ENCODE data around the gene NLGN1.

The NLGN1 gene

DNA sequence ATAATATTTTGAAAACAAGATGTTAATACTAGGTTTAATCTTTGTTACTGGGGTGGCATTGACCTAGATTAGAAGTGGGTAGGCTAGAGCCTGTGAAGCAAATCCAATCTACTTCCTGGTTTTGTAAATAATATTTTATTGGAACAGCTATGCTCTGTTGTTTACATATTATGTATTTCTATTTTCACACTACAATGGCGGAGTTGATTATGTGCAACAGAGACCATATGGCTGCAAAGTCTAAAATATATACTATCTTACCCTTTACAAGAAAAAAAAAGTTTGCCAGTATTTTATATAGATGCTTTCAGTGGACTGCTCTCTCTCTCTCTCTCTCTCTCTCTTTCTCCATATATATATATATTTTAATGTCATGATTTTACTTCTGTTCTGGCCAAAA, 244.2 kb downstream of the NLGN1 start:
- DNase-seq (ENCODE audit: low spot score), result no peak

DNA sequence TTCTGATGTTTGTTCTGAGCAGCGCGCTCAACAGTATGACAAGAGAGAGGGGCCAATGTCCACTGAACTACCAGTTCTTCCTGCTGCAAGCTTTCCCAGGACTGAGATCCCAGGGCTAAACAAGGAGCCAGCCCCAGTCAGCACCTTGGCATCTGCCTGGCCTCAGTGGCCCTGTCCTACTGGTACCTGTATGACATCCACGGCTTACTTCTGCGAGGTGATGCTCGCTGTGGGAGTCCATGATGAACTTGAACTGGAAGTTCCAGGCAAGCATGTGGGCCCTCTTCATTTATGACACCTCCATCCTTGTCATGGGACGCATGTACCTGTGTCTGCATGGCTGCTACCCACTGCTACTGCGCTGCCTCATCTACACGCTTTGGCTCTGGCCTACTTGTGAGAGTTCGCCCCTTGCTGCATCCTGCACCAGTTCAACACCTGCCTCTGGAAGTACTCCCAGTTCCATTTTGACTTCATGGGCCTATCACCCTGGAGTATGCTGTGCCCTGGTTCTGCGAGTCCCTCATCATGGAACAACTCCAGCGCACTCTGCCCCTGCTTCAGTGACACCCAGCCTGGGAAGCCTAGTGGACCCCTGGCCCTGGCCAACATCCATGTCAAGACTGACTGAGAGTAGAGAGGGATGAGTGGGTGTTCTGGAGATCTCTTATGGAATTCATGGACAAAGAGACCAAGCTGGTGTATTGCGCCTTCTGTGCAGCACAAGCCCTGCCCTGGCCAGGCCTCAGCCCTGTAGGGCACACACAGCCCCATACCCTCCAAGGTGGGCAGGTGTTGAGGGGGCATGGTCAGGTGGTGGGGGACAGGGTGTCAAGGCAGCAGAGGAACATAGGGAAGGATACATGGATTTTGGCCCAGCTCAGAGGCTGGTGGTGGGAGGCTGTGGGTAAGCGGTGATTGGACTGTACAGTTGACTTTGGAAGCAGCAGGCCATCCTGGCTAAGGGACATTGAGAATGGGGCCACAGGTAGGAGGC, 246.8 kb downstream of the NLGN1 start:
- no peak for DNase-seq (ENCODE audit: low spot score)

DNA sequence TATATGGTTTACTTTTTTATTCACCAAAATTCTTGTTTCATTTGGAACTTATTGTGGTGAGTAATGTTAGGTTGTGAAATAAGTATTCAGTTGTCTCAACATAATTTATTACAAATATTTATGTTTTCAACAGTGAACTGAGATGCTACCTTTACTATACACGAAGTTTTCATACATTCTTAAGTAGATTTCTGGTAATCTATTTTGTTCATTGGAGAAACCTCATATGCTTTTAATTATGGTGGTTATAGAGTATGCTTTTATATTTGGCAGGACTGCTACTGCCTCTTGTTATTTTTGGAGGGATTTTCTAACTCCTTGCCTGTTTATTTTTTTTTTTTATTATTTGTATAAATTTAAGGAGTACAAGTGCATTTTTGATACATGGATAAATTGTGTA, 253.1 kb downstream of the NLGN1 start:
- no peak for DNase-seq (ENCODE audit: low spot score)

DNA sequence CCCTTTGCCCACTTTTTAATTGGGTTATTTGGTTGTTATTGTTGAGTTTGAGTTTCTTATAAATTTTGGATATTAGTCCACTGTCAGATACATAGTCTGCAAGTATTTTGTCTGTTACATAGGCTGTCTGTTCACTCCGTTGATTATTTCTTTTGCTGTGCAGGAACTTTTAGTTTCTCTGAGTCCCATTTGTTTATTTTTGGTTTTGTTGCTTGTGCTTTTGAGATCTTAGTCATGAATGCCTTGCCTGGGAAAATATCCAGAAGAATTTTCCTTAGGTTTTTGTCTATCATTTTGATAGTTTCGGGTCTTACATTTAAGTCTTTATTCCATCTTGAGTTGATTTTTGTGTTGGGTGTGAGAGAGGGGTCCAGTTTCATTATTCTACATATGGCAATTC, 254.5 kb downstream of the NLGN1 start:
- DNase-seq (ENCODE audit: low spot score), result no peak

DNA sequence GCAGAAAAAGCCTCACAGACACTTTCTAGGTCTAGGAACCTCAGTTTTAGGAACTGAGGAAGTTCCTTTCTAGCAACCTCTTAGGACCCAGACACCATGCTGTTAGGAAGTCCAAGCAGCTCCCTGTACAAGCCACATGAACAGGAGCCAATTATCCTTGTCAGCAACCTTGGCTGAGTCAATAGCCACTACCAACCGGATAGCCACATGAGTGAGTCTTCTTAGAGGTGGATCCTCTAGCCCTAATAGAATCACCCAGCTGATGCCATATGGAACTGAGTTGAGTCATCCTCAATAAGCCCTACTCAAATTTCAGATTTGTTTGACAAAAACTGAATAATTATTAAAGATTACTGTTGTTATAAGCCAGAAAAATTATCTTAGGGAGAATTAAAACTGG, 256.2 kb downstream of the NLGN1 start:
- no peak for DNase-seq (ENCODE audit: low spot score)

DNA sequence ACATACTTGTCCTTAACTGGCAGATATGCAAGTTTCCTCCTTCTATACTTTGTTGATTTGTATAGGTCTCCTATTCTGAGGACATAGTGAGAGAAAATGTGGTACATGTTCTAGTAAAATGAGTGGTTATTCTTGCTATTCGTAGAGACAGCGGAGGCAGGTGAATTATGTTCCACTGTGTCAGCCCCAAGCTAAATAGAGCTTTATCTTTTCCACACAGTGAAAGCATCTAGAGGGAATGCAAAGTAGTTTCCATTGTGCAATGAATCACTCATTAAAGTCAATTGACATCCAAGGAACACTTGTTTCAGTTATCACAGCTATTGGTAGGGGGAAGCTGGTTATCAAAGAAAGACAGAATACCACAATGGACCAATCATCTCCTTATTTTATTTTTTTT, 262.4 kb downstream of the NLGN1 start:
- no peak for DNase-seq (ENCODE audit: low spot score)

DNA sequence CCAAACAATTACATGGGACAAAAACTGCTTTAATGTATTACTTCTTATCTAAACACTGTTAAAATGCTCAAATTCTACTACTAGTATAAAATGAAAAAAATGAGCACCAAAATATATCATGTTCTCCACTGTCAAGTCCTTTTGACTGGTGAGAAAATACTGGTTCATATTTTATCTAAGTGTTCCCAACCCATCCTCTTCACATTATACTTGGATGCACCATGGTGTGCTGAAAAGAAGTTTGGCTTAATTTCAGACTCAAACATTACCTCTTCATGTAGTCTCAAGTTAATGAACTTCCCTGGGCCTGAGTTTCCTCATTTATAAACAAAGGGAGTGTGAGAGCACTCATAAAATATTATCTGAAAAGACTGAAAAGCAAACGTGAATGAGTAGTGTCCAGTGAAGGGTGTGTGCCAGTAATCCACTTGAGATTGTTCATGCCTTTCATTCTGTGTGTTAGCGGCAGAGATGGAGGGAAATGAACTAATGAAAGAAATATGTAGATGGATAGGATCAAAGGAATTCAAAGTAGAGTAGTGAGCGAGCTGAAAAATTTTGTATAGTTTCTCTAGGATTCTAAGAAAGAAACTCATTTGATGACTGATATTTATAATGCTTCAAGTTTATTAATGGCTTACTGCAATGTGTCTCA, 263.2 kb downstream of the NLGN1 start:
- no peak for DNase-seq (ENCODE audit: low spot score)

DNA sequence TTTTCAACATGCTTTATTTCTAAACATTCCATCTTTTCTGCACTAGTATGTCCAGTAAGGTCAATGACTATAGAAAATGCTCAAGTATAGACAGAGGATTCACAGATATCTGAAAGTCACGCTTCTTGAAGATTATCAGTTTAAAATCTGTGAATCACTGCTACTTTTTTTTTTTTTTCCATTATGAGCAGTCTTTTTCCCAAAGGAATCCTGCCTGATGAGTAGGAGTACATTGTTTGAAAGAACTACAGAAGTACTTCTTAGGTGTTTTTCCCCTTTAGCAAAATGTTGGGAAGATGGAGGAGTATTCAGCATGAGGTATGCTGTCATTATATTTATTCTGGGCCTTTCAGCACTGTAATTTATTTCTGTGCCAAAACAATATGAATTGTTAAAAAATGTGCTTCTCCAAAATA, 266.2 kb downstream of the NLGN1 start:
- no peak for DNase-seq (ENCODE audit: low spot score)

DNA sequence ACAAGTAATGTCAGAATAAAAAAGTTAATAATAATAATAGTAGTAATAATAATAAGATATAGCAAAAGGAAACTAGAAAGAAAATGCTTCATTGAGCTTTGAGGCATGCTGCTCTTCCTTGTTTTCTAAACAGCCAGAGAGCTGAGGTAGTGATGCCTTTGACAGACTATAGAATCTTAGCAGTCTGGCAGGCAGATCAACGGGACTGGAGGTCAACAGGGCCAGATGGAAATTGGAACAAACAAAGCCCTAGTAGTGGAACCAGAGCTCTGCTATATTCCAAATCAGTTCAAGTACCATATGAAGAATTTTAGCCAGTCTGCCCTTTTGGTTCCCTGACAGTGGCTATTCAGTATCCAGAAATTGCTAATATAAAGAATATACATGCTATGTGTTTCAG, 278.6 kb downstream of the NLGN1 start:
- DNase-seq (ENCODE audit: low spot score), result no peak

DNA sequence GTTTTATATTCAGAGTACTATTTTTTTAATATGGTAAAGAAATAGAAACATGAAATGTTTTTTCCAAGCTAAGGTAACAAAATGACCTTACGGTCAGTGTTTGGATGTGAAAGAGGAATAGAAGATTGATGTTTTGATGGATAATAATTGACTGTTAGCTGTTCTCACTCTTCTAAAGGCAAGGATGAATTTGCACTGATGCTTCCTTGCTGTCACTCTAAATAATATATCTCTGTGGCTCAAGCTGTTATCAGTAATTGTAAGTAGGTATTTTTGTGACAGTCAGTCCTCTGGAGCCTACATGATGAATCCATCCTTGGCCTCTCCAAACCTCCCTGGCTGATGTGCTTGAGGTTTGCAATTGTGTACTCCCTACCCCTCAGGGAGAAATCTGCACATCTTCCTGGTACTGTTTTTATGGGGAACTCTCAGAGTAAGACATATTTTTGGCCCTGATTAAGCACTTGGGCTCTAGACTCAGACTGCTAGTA, 283.7 kb downstream of the NLGN1 start:
- no peak for DNase-seq (ENCODE audit: low spot score)

DNA sequence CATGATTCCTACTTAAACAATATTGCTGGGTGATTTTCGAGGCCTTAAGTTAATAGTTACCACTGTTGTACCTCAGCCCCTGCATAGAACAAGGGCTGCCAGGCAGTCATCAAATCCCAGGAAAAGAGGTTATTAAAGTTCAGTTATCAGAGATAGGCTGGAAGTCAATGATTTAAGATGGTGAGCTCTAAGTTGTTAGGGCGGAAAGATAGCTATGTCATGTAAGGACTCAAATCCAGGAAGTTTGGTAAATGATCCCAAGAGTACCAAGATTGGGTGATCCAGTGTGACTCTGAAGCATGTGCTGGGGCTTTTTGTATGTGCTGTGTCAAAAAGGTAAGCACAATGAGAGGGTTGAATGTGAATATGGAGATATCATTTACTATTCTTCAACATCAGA, 287.9 kb downstream of the NLGN1 start:
- no peak for DNase-seq (ENCODE audit: low spot score)

DNA sequence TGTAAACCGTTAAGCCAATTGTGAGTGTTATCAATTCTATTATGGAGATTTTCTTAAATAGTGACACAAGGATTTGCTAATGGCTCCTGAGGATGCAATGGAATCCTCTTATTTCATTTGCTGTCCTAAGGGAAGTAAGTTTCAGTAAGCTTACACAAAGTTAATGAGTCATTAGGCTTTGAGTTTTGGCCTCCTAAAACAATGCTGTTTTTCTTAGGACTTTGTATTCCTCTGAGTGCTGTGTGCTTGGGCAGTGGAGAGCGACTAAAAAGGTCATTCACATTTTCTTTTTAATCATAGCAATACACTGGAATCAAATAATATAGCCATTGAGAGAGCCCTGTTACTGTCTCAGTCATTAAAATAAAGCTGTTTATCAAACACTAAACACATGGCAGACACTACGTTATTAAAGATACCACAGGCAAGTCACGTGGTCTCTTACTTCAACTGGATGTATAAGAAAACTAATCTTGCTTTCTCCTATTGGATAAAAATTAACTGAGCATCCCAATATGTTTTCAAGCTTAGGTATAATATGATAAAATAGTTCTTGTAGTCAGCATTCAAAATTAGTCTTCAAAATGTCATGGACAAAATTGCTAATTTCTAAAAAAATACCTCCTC, 290.8 kb downstream of the NLGN1 start:
- DNase-seq (ENCODE audit: low spot score), result no peak

DNA sequence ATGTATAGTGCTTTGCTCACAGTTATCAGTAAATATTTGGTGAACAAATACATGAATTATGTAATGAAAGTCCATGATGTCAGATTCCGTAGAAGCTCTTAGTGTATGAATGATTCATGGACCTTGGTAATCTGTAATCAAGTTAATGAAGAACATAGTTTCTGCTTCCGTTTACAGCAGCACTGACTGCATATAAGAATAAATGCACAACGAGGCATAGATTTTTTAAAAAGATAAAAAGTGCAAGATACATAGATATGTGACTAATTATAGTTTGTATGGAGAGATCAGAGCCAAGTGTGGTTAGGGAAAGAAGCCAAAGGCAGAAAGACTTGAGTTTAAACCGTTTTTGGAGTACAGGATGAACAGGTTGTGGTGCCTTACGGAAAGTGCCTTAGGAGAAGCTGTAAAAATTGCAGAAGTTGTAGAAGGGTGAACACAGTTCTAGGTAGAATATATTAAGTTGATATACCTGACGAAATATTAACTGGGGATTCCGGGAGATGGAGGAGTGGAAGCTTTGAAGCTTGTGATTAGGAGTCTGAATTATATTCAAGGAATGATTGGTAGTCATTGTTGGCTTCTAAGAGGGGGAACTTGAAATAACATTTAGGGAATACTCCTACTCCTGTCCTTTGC, 293.1 kb downstream of the NLGN1 start:
- no peak for DNase-seq (ENCODE audit: low spot score)

DNA sequence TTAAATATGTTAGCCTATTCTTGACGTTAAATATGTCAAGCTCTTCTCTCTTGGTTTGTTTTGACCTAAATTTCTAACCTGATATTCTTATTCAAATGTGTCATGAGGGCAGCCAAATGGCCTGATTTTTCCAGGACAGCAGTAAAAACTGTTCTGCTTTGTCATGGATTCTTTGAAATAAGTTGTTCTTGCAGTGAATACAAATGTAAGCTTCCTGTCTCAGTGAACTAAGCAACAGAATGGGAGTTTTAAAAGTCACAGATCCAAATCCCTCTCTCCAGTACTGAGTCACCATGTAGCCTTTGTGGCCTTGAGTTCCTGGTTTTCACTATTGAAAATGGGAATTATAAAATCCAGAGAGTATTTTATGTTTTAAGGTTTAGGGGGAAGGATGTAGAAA, 301.8 kb downstream of the NLGN1 start:
- no peak for DNase-seq (ENCODE audit: low spot score)

DNA sequence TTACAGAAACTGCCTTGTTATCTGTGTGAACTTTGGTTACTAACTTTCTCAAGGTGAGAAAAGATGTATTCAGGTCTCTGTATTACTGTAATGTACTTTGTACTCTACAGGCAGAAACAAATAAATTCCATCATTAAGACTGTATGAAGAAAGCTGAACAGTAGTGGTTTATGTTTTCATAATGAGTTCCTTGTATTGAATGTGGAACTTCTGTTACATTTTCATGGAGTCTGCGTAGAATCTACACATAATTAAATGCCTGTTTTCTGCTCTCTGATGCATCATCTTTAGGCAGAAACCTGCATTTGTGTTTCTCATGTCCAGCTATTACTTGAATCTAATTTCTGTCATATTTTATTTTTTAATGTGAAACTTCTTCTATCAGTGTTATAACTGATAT, 302.8 kb downstream of the NLGN1 start:
- DNase-seq (ENCODE audit: low spot score), result no peak

DNA sequence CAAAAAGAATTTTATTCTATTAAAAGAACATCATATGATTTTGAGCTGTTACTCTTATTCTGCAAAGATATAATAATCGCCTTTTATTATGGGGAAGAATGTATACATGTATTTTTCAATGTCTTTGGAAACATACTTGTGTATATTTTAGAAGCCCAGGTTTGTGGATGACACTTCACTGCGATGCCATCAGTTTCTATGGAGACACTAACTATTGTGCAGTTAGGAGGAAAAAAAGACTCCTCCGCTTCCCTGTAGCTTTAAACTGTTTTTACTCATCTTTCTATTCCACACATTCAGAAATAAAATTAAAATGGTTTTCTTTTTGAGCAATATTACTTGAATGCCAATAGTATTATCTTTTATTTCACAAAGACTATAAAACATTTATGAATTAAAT, 305.0 kb downstream of the NLGN1 start:
- DNase-seq (ENCODE audit: low spot score), result no peak

DNA sequence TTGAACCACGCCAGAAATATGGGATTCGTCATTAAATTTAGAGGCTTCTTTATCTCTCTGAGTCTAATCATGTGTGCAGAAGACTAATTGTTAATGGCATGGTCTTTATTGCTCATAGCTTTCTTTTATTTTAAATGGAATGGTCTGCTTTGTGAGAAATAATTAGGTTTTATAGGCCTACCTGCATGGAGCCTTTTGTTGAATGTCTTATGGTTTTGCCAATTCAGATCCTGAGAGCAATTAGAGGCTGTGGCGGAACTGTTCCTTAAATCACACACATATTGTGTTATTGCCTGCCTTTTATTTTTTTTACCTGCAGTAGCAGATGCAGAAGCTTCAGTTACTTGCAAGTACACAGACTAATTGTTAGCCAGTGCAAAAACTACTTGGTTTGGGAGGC, 306.2 kb downstream of the NLGN1 start:
- DNase-seq (ENCODE audit: low spot score), result no peak

DNA sequence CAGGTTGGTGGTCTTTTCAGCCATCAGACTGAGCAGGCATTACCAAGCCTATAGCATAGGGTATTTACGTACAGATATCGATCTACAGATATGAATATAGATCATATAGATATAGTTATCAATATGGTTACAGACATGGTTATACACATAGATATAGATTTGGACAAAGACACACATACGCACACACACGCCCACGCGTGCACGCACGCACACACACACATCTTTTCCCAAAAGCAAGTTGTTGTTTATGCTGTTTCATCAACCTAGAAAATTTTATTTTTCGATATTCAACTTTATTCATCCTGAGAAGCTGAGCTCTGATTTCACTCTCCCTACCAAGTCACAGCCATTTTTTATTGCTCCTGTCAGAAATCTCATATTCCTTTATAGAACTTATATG, 309.1 kb downstream of the NLGN1 start:
- DNase-seq (ENCODE audit: low spot score), result no peak

DNA sequence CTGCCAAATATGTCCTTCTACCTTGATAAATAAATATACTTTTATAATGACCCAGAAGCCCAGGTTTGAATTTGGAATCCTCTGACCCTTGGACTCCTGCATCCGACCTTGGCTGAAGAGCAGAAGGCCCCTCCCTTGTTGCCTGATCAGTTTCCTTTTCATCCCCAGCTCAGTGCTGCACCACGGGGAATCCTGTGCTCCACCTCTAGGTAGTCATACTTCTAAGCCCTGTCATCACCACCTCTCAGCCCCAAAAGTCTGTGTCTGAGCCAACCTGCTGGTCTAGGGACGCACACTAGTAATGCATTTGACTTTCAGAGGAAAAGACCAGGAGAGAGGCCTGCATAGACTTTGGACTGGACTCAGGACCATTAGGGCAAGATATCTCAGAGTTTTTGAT, 310.6 kb downstream of the NLGN1 start:
- DNase-seq (ENCODE audit: low spot score), result no peak

DNA sequence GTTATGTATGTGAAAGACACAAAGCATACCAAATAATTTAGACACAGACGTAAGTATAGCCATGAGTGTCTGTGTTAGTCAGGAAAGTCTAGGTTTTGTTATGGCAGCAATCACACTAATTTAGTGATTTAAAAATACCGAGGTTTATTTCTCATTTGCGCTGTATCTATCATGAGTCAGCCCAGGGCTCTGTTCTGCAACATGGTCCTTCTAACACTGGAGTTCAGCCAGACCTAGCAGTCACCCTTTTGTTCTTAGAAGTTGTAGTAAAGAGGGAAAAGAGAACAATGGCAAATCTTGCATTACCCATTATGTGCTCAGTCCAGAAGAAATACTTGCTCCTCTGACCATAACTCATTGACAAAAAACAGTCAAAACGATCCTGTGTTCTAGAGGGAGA, 311.5 kb downstream of the NLGN1 start:
- DNase-seq (ENCODE audit: low spot score), result no peak

DNA sequence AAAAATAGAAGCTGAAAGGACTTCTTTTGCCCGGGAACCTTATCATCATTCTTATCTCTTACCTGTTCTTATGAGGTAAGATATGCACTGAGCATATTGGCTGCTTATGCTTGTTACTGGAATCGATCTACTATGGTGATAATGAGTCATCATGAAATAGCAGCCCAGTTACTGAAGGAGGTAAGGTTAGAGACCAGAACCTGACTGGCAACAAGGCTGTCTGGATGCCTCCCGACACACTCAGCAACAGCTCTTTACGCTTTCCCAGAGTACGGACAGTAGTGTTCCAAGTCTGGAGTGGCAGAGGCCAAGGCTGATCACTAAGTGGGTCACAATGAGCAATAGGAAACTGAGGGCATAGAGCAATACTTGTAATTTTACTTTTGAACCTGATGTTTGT, 314.1 kb downstream of the NLGN1 start:
- DNase-seq (ENCODE audit: low spot score), result no peak

DNA sequence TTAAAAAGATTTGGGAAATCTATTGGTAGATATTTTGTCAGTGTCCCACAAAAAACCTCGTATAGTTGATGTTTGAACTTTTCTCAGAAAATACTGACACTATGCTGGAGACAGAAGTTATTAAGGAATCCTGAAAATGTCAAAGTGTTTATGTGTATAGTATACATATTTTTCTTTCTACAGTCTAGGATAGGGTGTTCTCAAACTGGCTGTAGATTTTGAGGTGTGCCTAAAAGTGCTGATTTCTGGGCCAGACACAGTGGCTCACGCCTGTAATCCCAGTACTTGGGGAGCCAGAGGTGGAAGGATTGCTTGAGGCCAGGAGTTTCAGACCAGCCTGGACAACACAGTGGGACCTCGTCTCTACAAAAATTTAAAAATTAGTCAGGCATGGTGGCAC, 322.0 kb downstream of the NLGN1 start:
- no peak for DNase-seq (ENCODE audit: low spot score)
